Measurements from ENCODE around the gene GJB6. TPM values are rescaled to one million over a fixed set of nuclear protein-coding genes. Genes with fewer than 3 reads are reported as not detected.

Gene GJB6
- total RNA-seq, 2 experiments from 2014 or later = 2.3 to 3.3 TPM

- Mint-ChIP-seq H3K4me1 (ENCODE audit: low read depth) (peaks cover 31% of the 10 kb centered on the region), H3K4me3 (no peak overlapping the region), H3K27me3 (peaks cover 57% of the 10 kb centered on the region), H3K27ac (no peak overlapping the region), H3K36me3 (ENCODE audit: low read depth) (no peaks in the 10 kb centered on the region), H3K9me3 (no peaks in the 10 kb centered on the region)
- TF ChIP-seq CTCF (IDR thresholded peaks at IDR 0.05) = no peak
- ChIA-PET POLR2A (no interaction called here), CTCF (interaction anchor here (1.5 kb wide), 1 partner anchor 9 kb away, joined by 5 read pairs; no protein-coding TSS in a partner anchor)
- intact Hi-C loops (cut with micrococcal nuclease) = no loop called here
- ATAC-seq (no peak), DNase-seq (peak; percentile 14)
These were observed 58.9 kb downstream of the GJB6 start for GRCh38 chr13:20173116-20173746.

Other genes starting within 250 kb of the GJB6 start
- under 1 TPM; 0.32 to 0.51 TPM for gene GJA3, start 71.3 kb downstream of the GJB6 start, total RNA-seq
- 1 to 10 TPM in 1 of 2 experiments, under 1 TPM in 1; 0.83 to 1.1 TPM for gene GJB2, start 39.4 kb downstream of the GJB6 start, total RNA-seq